Right lobe of liver (tissue), 6 donors: ENCODE results near the gene UBE4B. TPM values are rescaled to one million over a fixed set of nuclear protein-coding genes. Genes with fewer than 3 reads are reported as not detected.
A peak's percentile ranks its signal among the peaks of the same experiment; 100 is the strongest.

Source experiments
- ATAC-seq, 4 donors: fragments of 200-7000 bp; cut with Tn5 transposase; one replicate each; pipeline ENCODE4 v1.9.1; 2020; ENCODE audit warnings: mild to moderate bottlenecking in 4 of 4, moderate library complexity in 4 of 4
- DNase-seq, 3 donors: peaks; one replicate each; pipeline ENCODE4 v3.0.0-alpha.2; 2020
- H3K27ac ChIP-seq, 3 donors: fragments of 200-600 bp; one replicate each; pipeline ENCODE4 v1.8.0; 2022
- H3K27me3 ChIP-seq, 2 donors: fragments of 200-600 bp; one replicate each; pipeline ENCODE4 v1.8.0; 2022
- H3K36me3 ChIP-seq, 4 donors: fragments of 200-600 bp; sonication (generic) in 1 of 4; one replicate each; pipeline versions ENCODE4 v1.5.1 to v1.8.0; 2017 to 2022; ENCODE audit warnings: control low read depth in 1 of 4
- H3K4me1 ChIP-seq, 4 donors: fragments of 200-600 bp; sonication (generic) in 1 of 4; one replicate each; pipeline versions ENCODE4 v1.5.1 to v1.8.0; 2017 to 2022; ENCODE audit warnings: control low read depth in 1 of 4
- H3K4me3 ChIP-seq, 3 donors: fragments of 200-600 bp; one replicate each; pipeline ENCODE4 v1.8.0; 2022
- H3K9me3 ChIP-seq, 4 donors: fragments of 200-600 bp; sonication (generic) in 1 of 4; one replicate each; pipeline versions ENCODE4 v1.5.1 to v1.8.0; 2017 to 2022; ENCODE audit warnings: control low read depth in 1 of 4
- CTCF ChIP-seq, 4 donors: fragments of 200-600 bp in 3 of 4; fragments of 450-650 bp in 1 of 4; IDR thresholded peaks; one replicate each; pipeline versions ENCODE4 v1.5.1 to v1.8.0; 2016 to 2022; ENCODE audit warnings: antibody characterized with exemption in 4 of 4, mild to moderate bottlenecking in 2 of 4
- POLR2A ChIP-seq: fragments of 450-650 bp; IDR thresholded peaks from one replicate; pipeline ENCODE4 v1.6.1; 2017; ENCODE audit warnings: antibody characterized with exemption, mild to moderate bottlenecking
- WGBS: methylation state at CpG from one replicate; pipeline ENCODE4 v1.1.6; 2018; ENCODE audit warnings: low coverage, low lambda C conversion rate; ENCODE audit not compliant: insufficient coverage; ENCODE audit errors: missing lambda C conversion rate; 5-methylcytosine and 5-hydroxymethylcytosine counted together
- intact Hi-C, 2 donors: fragments of 100-400 bp; cut with DNase I; formaldehyde crosslinking; loops; one replicate each; pipeline versions ENCODE4 v1.11.2 to v1.14.1; 2022
- total RNA-seq, 6 experiments: library from RNA; depleted of rRNA in 2 of 6; stranded (reverse); fragments of >200 nt in 2 of 6; fragmentation: NEBNext Ultra II Directional in 3 of 6; extraction: Animal tissue kit (Norgen Biotek cat#: 25700) in 3 of 6; gene quantifications; one replicate each; pipeline versions ENCODE4 v1.1.0 to v1.2.4, GENCODE V29; 2016 to 2023
- donor health status: DM: no; HTN: yes; CAD: no.
- donor health status: DM: no; HTN: no; CAD: no.
- donor health status: DM: no; HTN: no; CAD: no.
- donor health status: DM: no; HTN: yes; CAD: no.
- donor health status: DM: no; HTN: yes; CAD: no.

The UBE4B gene
- total RNA-seq, 6 experiments from 2014 or later: 11.4 to 27.9 (median 22.6) TPM

GRCh38 chr1:10192263-10192662, 159.5 kb downstream of the UBE4B start:
- intact Hi-C loops: no loop called here
- 73% methylated on average over 5 of the region's 5 CpGs for WGBS

GRCh38 chr1:10193288-10193687, 160.5 kb downstream of the UBE4B start:
- H3K27ac ChIP-seq: no peak overlapping the region
- intact Hi-C loops: no loop called here
- no peak for DNase-seq
- H3K4me1 ChIP-seq: no peaks in the 10 kb centered on the region
- no peaks in the 10 kb centered on the region for H3K9me3 ChIP-seq
- WGBS: 71% methylated on average over 4 of the region's 6 CpGs
- H3K27me3 ChIP-seq: no peaks in the 10 kb centered on the region
- H3K36me3 ChIP-seq: no peaks in the 10 kb centered on the region
- TF ChIP-seq POLR2A (no peak), CTCF (IDR thresholded peaks at IDR 0.05) (no peak)
- ATAC-seq: no peak
- no peak overlapping the region for H3K4me3 ChIP-seq

More at GRCh38 chr1:10192263-10192662, 159.5 kb downstream of the UBE4B start:
- H3K4me1 ChIP-seq: no peaks in the 10 kb centered on the region
- no peak overlapping the region for H3K27ac ChIP-seq
- DNase-seq (no peak), ATAC-seq (no peak)
- TF ChIP-seq POLR2A (no peak), CTCF (IDR thresholded peaks at IDR 0.05) (no peak)
- H3K27me3 ChIP-seq: no peaks in the 10 kb centered on the region
- H3K9me3 ChIP-seq: no peaks in the 10 kb centered on the region
- no peaks in the 10 kb centered on the region for H3K36me3 ChIP-seq
- H3K4me3 ChIP-seq: no peak overlapping the region

GRCh38 chr1:10195570-10195969, 162.8 kb downstream of the UBE4B start:
- no peaks in the 10 kb centered on the region for H3K36me3 ChIP-seq
- H3K27ac ChIP-seq: no peak overlapping the region
- no peaks in the 10 kb centered on the region for H3K27me3 ChIP-seq
- intact Hi-C loops: no loop called here
- ATAC-seq (peak in 1 of 4 donors; percentile 22), DNase-seq (no peak)
- H3K4me1 ChIP-seq: no peaks in the 10 kb centered on the region
- no peak overlapping the region for H3K4me3 ChIP-seq
- no peak for TF ChIP-seq CTCF (IDR thresholded peaks at IDR 0.05)
- TF ChIP-seq POLR2A: no peak
- no peaks in the 10 kb centered on the region for H3K9me3 ChIP-seq
- WGBS: 74% methylated on average over 5 of the region's 6 CpGs

GRCh38 chr1:10196976-10197375, 164.2 kb downstream of the UBE4B start:
- no peak for TF ChIP-seq CTCF (IDR thresholded peaks at IDR 0.05)
- no peak for TF ChIP-seq POLR2A
- no peaks in the 10 kb centered on the region for H3K4me1 ChIP-seq
- H3K27me3 ChIP-seq: no peaks in the 10 kb centered on the region
- no peaks in the 10 kb centered on the region for H3K9me3 ChIP-seq
- intact Hi-C loops: no loop called here
- ATAC-seq: no peak
- H3K27ac ChIP-seq: no peak overlapping the region
- WGBS: 59% methylated on average over 3 of the region's 3 CpGs
- DNase-seq: no peak
- H3K4me3 ChIP-seq: no peak overlapping the region
- no peaks in the 10 kb centered on the region for H3K36me3 ChIP-seq

GRCh38 chr1:10200620-10201019, 167.9 kb downstream of the UBE4B start:
- 79% methylated on average over 2 of the region's 4 CpGs for WGBS
- H3K27ac ChIP-seq: no peak overlapping the region
- H3K36me3 ChIP-seq: no peaks in the 10 kb centered on the region
- no peak overlapping the region for H3K4me3 ChIP-seq
- no peak for TF ChIP-seq CTCF (IDR thresholded peaks at IDR 0.05)
- no peak for TF ChIP-seq POLR2A
- no peaks in the 10 kb centered on the region for H3K27me3 ChIP-seq
- no peaks in the 10 kb centered on the region for H3K4me1 ChIP-seq
- H3K9me3 ChIP-seq: no peaks in the 10 kb centered on the region
- intact Hi-C loops: loop anchor here (10.0 kb wide), 1 partner anchor 134 kb away; no protein-coding TSS in a partner anchor
- DNase-seq (no peak), ATAC-seq (no peak)
